OCI-LY1 (cell line): Measurements from ENCODE around the gene PDE6A.

Source experiments
- CTCF ChIP-seq: fragments of 200-600 bp; sonication (generic), shearing (Covaris generic); IDR thresholded peaks from 2 replicates; pipeline ENCODE4 v1.5.1; 2017; ENCODE audit warnings: mild to moderate bottlenecking, antibody characterized with exemption, low read length, moderate library complexity, mixed read lengths
- EZH2 ChIP-seq: fragments of 200-600 bp; sonication (generic), shearing (Covaris generic); IDR thresholded peaks from 2 replicates; pipeline ENCODE4 v1.8.0; 2017; ENCODE audit warnings: borderline replicate concordance, mixed run types, mild to moderate bottlenecking, antibody characterized with exemption, low read length, moderate library complexity, mixed read lengths

GRCh38 chr5:149930043-149930748 lies 14.4 kb downstream of the PDE6A start:
- TF ChIP-seq CTCF (no peak), EZH2 (no peak)
